T-helper 2 cell (primary cell): Measurements from ENCODE around the gene RPL11.
A peak's percentile ranks its signal among the peaks of the same experiment; 100 is the strongest.
"Not testable (repeated sequence)": the region's sequence is repeated elsewhere in the genome, so short reads cannot be mapped to it uniquely, and the experiment has no call there.

Source experiments
- DNase-seq, 5 experiments: peaks; one replicate each; pipeline versions ENCODE4 v3.0.0 to v3.0.0-alpha.2; 2012 to 2022

The RPL11 gene

DNA sequence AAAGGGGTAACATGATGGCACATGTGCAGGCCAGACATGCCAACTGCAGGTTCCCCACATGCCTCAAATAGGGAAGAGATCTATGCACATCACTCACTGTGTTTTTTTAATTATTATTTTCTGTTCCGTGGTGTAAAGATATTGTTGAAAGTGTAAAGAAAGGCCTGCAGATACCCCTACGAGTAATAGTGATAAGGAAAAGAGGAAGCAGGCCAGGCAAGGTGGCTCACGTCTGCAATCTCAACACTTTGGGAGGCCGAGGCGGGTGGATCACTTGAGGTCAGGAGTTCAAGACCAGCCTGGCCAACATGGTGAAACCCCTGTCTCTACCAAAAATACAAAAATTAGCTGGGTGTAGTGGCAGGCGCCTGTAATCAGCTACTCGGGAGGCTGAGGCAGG lies 6.4 kb upstream of the RPL11 start:
- not testable (repeated sequence) for DNase-seq

DNA sequence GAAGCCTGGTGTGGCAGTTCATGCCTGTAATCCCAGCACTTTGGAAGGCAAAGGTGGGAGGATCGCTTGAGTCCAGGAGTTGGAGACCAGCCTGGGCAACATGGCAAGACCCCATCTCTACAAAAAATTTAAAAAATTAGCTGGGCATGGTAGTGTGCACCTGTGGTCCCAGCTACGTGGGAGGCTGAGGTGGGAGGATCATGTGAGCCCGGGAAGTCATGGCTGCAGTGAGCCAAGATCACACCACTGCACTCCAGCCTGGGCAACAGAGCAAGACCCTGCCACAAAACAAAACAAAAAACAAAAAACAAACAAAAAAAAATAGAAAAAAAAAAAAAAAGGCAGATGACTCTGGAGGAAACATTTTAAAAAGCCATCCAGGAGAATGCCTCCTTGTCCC lies 3.9 kb upstream of the RPL11 start:
- DNase-seq = not testable (repeated sequence)

DNA sequence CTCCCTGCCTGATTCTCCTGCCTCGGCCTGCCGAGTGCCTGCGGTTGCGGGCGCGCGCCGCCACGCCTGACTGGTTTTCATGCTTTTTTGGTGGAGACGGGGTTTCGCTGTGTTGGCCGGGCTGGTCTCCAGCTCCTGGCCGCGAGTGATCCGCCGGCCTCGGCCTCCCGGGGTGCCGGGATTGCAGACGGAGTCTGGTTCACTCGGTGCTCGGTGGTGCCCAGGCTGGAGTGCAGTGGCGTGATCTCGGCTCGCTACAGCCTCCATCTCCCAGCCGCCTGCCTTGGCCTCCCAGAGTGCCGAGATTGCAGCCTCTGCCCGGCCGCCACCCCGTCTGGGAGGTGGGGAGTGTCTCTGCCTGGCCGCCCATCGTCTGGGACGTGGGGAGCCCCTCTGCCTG lies 3.3 kb upstream of the RPL11 start:
- not testable (repeated sequence) for DNase-seq

DNA sequence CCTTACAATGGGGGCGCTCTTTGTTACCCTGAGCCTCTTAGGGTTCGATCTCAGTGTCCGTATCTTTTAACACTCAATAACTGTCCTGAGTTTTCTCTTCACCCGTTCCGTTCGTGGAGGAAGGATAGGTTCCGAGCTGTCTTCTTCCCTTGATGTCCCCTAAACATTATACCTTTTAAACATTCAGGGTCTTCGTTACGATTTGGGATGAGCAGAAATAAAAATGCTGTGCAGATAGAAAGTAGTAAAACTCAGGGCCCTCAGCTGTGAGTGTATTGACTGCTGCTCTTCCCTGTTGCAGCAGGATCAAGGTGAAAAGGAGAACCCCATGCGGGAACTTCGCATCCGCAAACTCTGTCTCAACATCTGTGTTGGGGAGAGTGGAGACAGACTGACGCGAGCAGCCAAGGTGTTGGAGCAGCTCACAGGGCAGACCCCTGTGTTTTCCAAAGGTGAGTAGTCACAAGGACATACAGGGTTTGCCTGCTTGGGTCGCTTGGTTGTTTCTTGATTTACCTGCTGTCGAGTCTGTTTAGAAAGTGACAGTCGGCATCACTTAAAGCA lies 784 bp downstream of the RPL11 start:
- DNase-seq = peak in 2 of 5 experiments; percentile 2 to 5

DNA sequence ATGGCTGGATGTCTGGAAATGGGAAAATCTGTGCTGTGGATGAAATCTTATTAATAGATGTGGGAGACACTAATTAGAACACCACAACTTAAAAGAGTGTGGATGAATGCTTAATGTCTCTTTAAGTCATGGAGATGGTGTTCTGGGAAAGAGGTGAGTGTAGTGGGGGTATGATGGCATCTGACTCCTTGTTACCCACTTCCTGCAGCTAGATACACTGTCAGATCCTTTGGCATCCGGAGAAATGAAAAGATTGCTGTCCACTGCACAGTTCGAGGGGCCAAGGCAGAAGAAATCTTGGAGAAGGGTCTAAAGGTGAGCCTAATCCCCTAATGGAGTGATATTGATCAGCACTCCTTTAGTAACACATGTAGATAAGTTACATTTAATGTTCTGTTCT lies 2.0 kb downstream of the RPL11 start:
- DNase-seq = peak in 1 of 5 experiments; percentile 15

DNA sequence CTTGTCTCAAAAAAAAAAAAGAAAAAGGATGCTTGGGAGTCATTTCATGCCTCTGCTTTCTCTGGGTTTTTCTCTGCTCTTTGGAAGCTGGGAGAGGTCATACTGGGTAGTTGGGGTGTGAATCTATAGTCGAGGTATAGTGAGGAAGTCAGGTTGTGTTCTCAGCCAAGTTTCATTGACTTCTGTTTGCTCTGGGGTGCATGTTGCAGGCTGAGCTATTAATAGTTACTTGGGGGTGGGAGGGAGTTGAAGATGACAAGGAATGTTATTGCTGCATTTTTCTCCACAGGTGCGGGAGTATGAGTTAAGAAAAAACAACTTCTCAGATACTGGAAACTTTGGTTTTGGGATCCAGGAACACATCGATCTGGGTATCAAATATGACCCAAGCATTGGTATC lies 2.8 kb downstream of the RPL11 start:
- no peak for DNase-seq

DNA sequence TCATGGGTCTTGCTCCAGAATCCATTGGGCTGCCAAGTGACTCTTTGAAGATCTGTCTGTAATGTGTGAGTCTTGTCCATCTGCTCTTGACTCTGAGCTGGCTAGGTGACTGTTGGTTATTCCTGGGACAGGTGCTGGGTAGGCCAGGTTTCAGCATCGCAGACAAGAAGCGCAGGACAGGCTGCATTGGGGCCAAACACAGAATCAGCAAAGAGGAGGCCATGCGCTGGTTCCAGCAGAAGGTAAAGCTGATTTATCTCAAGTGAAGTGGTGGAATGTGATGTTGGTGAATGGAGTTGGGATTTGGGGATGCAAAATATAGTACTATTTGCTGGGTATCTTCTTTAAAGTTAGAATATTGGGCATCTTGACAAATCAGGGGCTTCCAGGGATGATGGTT lies 4.1 kb downstream of the RPL11 start:
- no peak for DNase-seq

DNA sequence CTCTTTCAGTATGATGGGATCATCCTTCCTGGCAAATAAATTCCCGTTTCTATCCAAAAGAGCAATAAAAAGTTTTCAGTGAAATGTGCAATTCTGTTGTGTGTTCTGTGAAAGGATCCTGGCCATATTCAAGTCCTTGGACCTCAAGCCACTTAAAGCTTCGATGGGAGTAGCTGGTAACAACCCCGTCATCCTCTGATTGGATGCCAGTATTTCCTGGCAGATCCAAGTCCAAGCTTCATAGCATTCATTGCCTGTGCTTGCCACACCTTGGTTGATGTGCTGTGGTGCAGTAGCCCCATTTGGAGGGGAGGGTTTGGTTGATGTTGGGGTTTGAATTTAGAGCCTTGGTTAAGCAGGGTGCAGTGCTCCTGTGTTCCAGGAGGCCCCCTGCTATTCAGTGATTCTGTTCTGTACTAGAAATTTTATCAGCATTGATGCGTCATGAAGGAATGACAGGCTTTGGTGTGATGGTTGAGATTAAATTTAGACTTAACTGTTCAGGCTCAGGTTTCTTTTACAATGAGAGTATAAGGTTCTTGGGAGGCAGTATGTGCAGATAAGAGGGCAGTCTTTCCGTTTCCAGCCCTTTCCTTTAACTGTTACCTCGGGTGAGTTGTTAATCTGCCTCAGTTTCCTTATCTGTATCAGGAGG lies 4.9 kb downstream of the RPL11 start:
- no peak for DNase-seq

DNA sequence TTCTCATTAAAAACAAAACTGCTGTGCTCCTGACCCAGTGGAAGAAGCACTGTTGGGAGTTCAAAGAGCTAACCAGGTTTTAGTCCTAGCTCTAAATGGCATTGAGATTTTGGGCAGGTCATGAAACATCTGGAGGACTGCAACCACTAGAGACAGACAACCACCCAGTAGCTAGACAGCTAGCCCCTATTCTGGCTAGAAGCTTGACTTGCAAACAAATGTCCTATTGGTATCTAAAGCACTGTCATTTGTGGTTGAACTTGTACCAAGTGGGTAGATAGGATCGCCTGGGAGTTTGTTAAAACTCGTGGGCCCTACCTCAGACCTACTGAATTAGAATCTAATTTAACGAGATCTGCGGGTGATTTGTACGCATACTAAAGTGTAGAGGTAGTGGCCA lies 6.9 kb downstream of the RPL11 start:
- DNase-seq = no peak

DNA sequence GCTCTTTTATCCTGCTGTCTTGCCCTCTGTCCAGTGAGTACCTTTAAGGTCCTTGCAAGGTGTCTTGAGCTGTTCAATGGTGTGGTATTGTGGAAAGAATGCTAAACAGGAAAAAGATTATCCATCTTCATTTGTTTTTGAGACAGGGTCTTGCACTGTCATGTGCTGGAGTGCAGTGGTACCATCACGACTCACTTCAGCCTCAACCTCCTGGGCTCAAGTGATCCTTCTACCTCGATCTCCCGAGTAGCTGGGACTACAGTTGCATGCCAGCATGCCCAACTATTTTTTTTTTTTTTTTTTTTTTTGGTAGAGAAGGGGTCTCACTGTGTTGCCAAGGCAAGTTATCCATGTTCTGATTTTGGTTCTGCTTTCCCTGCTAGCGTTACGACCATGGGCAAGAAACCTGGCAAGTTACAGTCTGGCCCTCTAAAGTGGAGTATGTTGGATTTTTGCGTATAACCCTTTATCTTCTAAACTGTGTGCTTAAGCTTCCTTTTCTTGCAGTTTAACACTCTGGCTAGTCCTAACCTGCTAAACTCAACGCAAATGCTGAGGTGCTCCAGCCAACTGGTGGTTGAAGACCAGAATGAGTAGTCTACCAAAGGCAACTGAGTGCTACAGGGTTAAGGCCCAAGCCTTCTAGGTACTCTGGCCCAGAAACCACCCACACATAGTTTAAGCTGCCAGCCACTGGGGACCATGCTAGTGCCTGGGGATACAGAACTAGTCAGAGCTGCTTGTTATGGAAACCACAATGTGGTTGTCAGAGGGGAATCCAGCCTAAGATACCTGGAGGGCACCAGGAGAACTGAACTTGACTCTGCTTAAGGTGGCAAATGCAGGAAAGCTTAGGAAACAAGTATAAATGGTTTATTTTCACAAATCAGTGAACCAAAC lies 7.9 kb downstream of the RPL11 start:
- DNase-seq = peak in 1 of 5 experiments; percentile 32

DNA sequence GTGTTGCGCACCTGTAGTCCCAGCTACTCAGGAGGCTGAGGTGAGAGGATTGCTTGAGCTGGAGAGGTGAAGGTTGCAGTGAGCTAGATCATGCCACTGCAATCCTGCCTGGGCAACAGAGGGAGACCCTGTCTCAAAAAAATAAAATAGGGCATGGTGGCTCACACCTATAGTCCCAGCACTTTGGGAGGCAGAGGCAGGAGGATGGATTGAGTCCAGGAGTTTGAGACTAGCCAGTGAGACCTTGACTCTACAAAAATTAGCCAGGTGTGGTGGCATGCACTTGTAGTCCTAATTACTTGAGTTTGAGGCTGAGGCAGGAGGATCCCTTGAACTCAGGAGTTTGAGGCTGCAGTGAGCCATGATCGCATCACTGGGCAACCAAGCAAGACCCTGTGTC lies 9.7 kb downstream of the RPL11 start:
- no peak for DNase-seq

DNA sequence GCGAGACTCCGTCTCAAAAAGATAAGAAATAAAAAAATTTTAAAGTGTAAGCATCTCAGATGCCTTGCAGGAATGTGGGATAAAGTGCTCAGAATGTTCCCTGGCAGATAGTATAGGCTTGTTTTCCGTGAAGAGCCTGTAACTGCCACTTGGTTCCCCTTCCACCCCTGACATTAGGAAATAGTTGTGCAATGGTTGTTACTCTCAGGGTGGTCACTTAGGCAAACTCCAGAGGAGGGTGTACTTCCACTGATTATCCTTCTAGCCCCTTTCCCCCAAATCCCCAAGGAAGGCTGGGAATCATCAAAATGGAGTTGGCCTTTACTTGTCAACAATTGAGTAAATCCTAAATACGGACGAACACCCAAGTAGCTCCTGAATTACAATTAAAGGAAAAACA lies 10.4 kb downstream of the RPL11 start:
- DNase-seq = no peak

DNA sequence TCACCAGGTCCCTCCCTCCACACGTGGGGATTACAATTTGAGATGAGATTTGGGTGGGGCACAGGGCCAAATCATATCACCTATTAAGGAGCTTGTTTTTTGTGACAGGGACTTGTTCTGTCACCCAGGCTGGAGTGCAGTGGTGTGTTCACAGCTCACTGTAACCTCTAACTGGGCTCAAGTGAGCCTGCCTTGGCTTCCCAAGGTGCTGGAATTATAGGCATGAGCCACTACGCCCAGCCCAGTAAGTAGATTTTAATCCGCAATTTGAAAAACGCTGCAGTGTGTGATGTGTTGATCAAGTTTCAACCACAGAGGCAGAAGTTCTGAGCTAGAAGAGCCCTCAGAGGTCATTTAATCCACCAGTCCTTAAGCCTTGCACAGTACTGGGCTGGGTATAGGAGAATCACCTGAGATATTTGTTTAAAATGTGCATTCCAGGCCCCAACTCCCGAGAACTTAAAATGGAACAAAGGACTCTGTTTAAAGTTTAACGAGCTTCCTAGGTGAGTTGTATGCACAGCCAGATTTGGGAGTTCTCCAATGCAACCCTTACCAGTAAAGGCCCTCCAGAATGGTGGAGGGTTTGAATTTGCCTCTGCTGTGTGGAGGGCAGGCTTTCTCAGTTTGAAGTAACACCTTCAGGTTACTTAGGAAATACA lies 13.4 kb downstream of the RPL11 start:
- no peak for DNase-seq

DNA sequence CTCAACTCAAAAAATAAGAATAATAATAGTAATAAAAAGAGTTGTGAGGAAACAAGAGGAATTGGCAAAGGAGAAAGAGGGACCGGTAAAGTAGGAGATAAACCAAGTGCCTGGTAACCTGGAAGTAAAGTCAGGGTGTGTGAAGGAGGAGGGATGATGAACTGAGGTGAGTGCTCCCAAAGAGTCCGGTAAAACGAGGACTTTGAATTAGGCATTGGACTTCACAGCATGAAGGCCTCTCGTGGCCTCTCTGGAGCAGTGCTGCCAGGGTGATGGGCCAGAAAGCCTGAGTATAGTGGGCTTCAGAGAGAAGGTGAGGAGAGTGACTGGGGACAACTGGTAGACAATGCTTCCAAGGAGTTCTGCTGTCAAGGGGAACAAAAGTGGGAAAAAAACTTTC lies 17.6 kb downstream of the RPL11 start:
- no peak for DNase-seq

DNA sequence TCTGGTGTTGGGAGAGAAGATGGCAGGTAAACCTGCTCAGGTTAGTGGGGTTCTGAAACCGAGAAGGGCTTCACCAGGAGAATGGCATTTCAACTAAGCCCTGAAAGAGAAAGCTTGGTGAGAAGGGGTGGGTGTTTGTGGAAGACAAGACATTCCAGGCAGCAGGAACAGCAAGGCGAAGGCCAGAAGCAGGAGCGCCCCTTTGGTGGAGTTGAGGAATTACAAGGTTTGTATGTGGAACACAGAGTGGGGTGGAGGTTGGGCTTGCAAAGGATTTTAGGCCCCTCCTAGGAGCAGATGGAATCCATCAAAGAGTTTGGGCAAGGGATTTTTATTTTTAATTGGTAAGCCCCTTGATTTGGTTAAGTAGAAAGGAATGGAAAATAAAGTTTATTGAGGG lies 26.9 kb downstream of the RPL11 start:
- no peak for DNase-seq

DNA sequence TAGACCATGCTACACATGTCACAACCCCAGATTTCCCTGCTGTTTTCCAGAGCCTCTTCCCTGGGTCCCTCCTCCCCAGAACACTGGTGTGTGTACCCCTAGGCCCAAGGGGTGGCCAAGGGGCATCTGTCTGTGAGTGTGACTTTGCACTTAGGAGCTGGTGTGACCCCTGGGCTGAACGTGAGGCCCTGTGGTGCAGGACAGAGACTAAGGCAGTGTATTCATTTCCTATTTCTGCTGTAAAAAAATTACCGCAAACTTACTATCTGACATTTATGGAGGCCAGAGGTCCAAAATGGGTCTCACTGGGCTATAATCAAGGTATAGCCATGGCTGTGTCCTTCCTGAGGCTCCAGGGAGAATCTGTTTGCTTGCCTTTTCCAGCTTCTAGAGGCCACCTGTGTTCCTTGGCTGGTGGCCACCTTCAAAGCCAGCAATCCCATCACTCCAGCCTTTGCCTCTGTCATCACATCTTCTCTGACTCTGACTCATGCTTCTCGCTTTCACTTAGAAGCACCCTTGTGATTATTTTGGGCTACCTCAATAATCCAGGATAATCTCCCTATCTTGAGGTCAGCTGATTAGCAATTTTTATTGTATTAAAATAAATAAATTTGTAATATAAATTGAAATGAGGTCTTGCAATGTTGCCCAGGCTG lies 27.7 kb downstream of the RPL11 start:
- no peak for DNase-seq

DNA sequence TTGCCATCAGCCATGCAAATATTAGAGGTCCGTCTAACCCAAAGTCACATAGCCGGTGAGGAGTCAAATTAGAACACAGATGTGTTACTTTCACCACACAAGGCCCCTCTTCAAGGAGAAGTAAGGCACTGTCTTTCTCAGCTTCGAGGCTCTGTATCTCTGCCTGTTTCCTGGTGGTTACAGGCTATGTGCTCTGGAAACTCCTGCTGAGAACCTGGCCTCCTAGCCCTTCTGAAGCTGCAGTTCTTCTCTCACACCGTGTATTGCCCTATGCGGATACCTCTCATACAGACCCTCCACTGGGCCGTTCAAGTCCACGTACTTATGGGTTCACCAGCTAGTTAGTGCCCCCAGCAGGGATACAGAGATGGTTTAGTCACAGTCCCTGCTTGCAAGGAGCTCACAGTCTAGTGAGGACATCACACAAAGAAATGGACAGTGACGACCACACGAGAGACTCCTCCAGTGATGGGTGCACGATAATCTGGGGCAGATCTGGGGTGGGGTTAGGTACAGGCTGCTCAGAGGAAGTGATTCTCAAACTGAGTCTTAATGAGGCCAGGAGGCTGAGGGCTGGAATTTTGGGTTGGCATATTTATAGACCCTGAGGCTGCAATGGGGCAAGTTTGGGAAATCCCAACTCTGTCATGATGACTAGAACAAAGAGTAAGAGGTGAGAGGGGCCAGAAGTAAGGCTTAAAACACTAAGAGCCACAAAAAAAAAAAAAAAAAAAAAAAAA lies 28.8 kb downstream of the RPL11 start:
- peak in 2 of 5 experiments; percentile 38 to 61 for DNase-seq

DNA sequence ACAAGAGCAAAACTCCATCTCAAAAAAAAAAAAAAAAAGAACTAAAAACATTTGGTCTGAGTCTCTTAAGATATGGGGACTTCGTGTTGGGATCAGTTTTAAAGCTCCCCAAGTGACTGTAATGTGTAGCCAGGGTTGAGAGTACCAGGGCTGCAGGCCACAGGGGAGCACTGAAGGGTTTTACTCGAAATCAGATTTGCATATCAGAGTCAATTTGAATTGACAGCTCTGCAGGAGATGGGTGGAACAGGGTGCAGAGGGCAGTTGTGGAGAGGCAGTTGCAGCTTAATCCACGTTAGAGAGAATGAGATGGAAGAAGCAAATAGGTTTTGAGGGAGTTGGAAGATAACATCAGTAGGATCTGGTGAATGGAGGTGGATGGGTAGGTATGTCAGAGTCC lies 31.0 kb downstream of the RPL11 start:
- DNase-seq = no peak

DNA sequence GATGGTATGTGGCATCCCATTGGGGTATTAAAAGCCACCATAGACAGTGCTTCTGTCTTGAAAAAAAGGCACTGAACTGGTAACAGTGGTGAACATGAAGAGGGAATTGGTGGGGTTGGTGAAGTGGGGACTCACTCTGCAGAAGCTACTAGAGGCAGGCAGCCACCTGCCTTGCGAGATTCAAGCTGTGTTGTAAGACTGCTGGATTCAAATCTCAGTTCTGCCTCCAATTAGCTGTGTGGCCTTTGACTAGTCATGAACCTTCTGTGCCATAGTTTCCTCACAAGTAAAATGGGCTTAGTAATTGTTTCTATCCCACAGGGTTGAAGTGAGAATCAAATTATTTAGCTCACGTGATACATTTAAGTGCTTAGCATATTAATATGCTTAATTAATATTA lies 35.1 kb downstream of the RPL11 start:
- DNase-seq = no peak

DNA sequence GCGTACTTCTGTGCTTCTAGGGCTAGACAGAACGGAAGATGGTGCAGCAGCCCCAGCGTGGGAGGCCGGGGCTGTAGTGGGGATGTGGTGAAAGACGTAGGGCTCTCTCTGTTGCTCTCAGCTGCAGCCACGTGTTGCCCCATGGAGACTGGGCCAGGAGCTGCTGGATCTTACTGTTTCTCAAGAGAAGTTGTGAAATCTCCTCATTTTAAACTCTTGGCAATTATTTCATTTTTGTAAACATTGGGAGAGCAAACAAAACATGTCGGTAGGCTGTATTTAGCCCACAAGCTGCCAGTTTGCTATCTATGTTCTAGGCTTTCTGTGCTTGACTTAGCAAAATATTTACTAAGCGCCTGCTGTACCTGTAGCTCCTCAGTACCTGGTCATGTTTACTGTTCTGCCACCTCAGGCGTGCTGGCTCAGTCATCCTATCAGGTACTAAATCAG lies 35.8 kb downstream of the RPL11 start:
- no peak for DNase-seq

DNA sequence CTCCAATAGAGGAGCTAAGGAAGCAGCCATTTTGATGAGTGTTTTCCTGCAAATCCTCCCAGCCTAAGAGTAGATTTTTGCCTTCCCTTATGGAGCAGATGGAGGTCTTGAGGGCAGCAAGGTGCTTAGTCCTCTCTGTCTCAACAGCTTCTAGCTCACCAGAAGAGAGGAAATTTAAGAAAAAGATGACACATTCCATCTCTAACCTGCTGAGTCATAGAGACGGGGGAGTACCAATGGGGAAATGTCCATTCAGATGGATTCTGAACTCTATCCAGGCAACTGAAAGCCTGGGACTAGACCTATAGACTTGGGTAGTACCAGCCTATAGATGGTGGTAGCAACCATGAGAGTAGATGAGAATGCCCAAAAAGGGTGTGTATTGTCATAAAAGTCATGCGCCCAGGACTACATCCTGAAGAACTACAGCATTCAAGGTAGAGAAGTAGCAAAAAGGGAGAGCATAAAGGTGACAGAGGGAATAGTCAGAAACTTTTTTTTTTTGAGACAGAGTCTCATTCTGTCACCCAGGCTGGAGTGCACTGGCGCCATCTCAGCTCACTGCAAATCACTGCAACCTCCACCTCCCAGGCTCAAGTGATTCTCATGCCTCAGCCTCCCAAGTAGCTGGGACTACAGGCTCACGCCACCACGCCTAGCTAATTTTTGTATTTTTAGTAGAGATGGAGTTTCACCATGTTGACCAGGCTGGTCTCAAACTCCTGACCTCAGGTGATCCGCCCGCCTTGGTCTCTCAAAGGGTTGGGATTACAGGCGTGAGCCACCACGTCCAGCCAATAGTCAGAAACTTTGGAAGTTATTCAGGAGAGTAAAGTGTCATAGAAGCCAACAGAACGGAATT lies 41.0 kb downstream of the RPL11 start:
- no peak for DNase-seq
